A673 (cell line): ENCODE measurements around the gene CAMSAP2. TPM values are rescaled to one million over a fixed set of nuclear protein-coding genes. Genes with fewer than 3 reads are reported as not detected.

Experiments used
- BruUV-seq: library from RNA; stranded (reverse); fragments of 400-500 nt; replicated peaks from 2 replicates; lab custom pipeline; 2021; lab: Mats Ljungman, UMichigan
- CTCF ChIA-PET: fragments of 300-600 bp; sonication (Branson Sonifier 250); formaldehyde crosslinking; loops from one replicate; lab custom pipeline; 2022; ENCODE audit warnings: antibody characterized with exemption; lab: Charles Lee
- POLR2A ChIA-PET: fragments of 300-600 bp; sonication (Branson Sonifier 250); formaldehyde crosslinking; loops from one replicate; lab custom pipeline; 2022; ENCODE audit warnings: antibody characterized with exemption; ENCODE audit not compliant: low non-redundant PET; lab: Charles Lee
- DNase-seq: peaks from one replicate; pipeline ENCODE4 v3.0.0-alpha.2; 2015; ENCODE audit warnings: low spot score
- H3K27ac ChIP-seq: fragments of 200-600 bp; sonication (generic); 2 replicates; pipeline ENCODE4 v1.5.1; 2016; ENCODE audit warnings: mixed run types, low read depth, mild to moderate bottlenecking, mixed read lengths, antibody characterized with exemption, low read length; ENCODE audit not compliant: poor library complexity, severe bottlenecking
- H3K27me3 ChIP-seq: fragments of 200-600 bp; sonication (generic); replicated peaks from 2 replicates; pipeline ENCODE4 v1.6.1; 2017; ENCODE audit warnings: mixed run types, low read depth, mild to moderate bottlenecking, mixed read lengths, antibody characterized with exemption, low read length; ENCODE audit not compliant: insufficient read depth, poor library complexity
- H3K36me3 ChIP-seq: fragments of 200-600 bp; sonication (generic); 2 replicates; pipeline ENCODE4 v1.6.1; 2016; ENCODE audit warnings: mixed run types, mild to moderate bottlenecking, mixed read lengths, antibody characterized with exemption, low read length; ENCODE audit not compliant: insufficient read depth, poor library complexity, severe bottlenecking
- H3K4me1 ChIP-seq: fragments of 200-600 bp; sonication (generic); 2 replicates; pipeline ENCODE4 v1.6.1; 2017; ENCODE audit warnings: mixed run types, mild to moderate bottlenecking, mixed read lengths, antibody characterized with exemption, low read length; ENCODE audit not compliant: insufficient read depth, poor library complexity, severe bottlenecking
- H3K4me3 ChIP-seq: fragments of 200-600 bp; sonication (generic); 2 replicates; pipeline ENCODE4 v1.5.1; 2016; ENCODE audit warnings: low read depth, mixed run types, mild to moderate bottlenecking, mixed read lengths, low read length; ENCODE audit not compliant: poor library complexity, severe bottlenecking
- H3K9me3 ChIP-seq: fragments of 200-600 bp; sonication (generic); 2 replicates; pipeline ENCODE4 v1.6.1; 2016; ENCODE audit warnings: mixed run types, low read depth, mild to moderate bottlenecking, mixed read lengths, antibody characterized with exemption, low read length; ENCODE audit not compliant: poor library complexity, severe bottlenecking
- EZH2 ChIP-seq: fragments of 200-600 bp; sonication (generic); IDR thresholded peaks from 2 replicates; pipeline ENCODE4 v1.6.1; 2017; ENCODE audit warnings: borderline replicate concordance, low read depth, mild to moderate bottlenecking, mixed read lengths, antibody characterized with exemption, low read length; ENCODE audit not compliant: poor library complexity, severe bottlenecking
- intact Hi-C: fragments of 100-400 bp; cut with micrococcal nuclease; formaldehyde crosslinking; loops from one replicate; pipeline ENCODE4 v1.10.0; 2022; ENCODE audit not compliant: unreplicated experiment
- total RNA-seq: library from RNA; stranded (reverse); gene quantifications from 2 replicates; pipeline ENCODE4 v1.2.3, GENCODE V29; 2021
- TF ChIP-seq, protein P1 (sequence below): fragments of 300-800, 200-600 bp; sonication (generic); conservative IDR thresholded peaks from 2 replicates; pipeline ENCODE4 v1.5.1; 2017; ENCODE audit warnings: low read depth, mild to moderate bottlenecking, antibody characterized with exemption, low read length, moderate library complexity, mixed read lengths

The CAMSAP2 gene
- total RNA-seq, 1 experiment from 2014 or later, result 39.4 TPM

DNA sequence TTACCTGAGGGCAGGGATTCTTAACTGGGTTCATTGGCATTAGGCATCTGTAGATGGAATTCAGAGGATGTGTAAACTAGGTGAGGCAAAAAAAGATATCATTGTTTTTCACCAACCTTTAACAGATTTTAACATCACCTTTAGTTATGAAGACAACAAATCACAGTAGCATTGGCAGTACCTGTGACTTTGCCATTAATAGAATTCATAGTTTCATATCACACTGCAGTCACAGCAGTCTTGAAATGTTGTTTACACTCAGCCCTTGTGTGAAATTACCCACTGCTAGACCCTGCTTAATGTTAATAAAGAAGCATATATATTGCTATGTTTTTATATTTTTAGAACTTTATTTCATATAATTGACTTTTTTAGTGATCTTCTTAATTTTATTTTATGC is 154.3 kb downstream of the CAMSAP2 start:
- peaks cover 10% of the 10 kb centered on the region for H3K27me3 ChIP-seq
- no peak overlapping the region for H3K4me3 ChIP-seq
- intact Hi-C loops, result no loop called here
- CTCF ChIA-PET, result no interaction called here
- no TSS peak for BruUV-seq
- no peaks in the 10 kb centered on the region for H3K9me3 ChIP-seq
- POLR2A ChIA-PET, result no interaction called here
- H3K4me1 ChIP-seq, result no peaks in the 10 kb centered on the region
- no peak for DNase-seq
- no peak overlapping the region for H3K27ac ChIP-seq
- TF ChIP-seq, protein P1, sequence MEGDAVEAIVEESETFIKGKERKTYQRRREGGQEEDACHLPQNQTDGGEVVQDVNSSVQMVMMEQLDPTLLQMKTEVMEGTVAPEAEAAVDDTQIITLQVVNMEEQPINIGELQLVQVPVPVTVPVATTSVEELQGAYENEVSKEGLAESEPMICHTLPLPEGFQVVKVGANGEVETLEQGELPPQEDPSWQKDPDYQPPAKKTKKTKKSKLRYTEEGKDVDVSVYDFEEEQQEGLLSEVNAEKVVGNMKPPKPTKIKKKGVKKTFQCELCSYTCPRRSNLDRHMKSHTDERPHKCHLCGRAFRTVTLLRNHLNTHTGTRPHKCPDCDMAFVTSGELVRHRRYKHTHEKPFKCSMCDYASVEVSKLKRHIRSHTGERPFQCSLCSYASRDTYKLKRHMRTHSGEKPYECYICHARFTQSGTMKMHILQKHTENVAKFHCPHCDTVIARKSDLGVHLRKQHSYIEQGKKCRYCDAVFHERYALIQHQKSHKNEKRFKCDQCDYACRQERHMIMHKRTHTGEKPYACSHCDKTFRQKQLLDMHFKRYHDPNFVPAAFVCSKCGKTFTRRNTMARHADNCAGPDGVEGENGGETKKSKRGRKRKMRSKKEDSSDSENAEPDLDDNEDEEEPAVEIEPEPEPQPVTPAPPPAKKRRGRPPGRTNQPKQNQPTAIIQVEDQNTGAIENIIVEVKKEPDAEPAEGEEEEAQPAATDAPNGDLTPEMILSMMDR, result no peak
- no peaks in the 10 kb centered on the region for H3K36me3 ChIP-seq

DNA sequence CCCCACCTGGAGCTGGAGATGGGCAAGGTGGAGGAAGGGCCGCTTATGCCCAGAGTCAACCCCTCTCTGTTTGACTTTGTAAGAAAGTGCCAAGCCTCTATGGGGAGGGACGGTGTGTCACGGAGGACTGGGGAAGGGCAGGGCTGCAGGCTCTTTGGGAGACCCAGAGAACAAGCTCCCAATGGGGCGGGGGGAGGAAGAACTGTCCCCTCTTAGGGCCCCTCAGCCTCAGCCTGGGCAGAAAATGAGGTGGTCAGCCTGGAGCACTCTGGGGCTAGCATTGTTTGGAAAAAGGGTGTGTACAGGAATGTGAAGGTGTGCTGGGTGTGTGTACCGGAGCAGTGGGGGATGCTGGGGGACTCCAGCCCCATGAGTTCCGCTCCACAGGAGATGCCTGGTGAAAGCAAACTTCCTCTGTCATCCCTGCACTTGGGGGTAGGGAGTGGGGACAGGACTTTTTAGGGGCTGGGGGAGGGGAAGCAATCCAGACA is 154.8 kb downstream of the CAMSAP2 start:
- H3K36me3 ChIP-seq, result no peaks in the 10 kb centered on the region
- peaks cover 10% of the 10 kb centered on the region for H3K27me3 ChIP-seq
- no peaks in the 10 kb centered on the region for H3K4me1 ChIP-seq
- no peak for DNase-seq
- intact Hi-C loops, result no loop called here
- BruUV-seq, result no TSS peak
- ChIA-PET CTCF (no interaction called here), POLR2A (no interaction called here)
- H3K27ac ChIP-seq, result no peak overlapping the region
- no peak for TF ChIP-seq EZH2
- TF ChIP-seq, protein P1, result no peak
- no peak overlapping the region for H3K4me3 ChIP-seq
- H3K9me3 ChIP-seq, result no peaks in the 10 kb centered on the region

DNA sequence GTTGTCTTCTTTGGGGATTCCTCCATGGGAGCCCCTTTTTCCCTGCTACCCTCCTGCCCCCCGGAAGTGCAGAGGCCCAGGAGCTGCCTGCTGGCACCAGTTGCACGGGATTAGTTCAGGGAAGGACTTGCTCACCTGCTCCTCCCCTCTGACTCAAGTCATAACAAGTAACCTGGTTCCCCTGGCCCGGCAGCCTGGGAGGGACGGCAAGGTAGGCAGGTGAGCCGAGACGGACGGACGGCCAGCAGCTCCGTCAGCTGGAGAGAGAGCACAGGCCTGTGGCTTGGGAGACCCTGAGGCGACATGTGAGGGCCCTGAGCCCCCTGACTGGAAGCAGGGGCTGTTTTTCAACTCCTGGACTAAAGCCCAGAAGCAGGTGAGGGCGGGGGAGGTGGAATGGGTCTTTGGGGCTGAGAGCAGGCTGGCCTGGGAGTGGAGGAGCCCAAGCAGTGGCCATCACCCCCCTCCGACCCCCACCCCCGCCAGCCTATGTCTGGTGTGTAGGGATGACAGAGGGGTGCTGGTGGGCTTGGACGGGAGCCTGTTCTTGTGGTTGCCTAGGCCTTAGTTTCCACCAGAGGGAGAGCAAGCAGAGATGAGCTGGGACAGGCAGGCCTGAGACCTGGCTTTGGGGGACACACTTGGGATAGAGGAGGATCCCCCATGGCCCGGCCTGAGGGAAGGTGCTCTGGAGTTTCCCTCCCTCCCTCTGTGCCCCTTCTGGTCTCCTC is 156.2 kb downstream of the CAMSAP2 start, which contains the start of gene INAVA:
TSS of gene INAVA (plus strand) at position 189 of the 731 bp plus-strand sequence. CDS start 3,501 bp downstream, outside the sequence.
- Histone ChIP-seq H3K36me3 (no peaks in the 10 kb centered on the region), H3K9me3 (no peaks in the 10 kb centered on the region), H3K27ac (no peak within 1 kb of the TSS), H3K27me3 (peaks cover 10% of the 10 kb centered on the region), H3K4me3 (no peak within 1 kb of the TSS), H3K4me1 (no peaks in the 10 kb centered on the region)
- ChIA-PET POLR2A (no interaction called here), CTCF (interaction anchor here (0.5 to 0.6 kb wide), 2 partner anchors 18 to 133 kb away, joined by 3 to 6 read pairs; no protein-coding TSS in a partner anchor)
- intact Hi-C loops, result no loop called here
- no TSS peak for BruUV-seq
- no peak for DNase-seq
- TF ChIP-seq, protein P1, result no peak
- TF ChIP-seq EZH2, result no peak
